ENCODE data around the gene SPAG17.

DNA sequence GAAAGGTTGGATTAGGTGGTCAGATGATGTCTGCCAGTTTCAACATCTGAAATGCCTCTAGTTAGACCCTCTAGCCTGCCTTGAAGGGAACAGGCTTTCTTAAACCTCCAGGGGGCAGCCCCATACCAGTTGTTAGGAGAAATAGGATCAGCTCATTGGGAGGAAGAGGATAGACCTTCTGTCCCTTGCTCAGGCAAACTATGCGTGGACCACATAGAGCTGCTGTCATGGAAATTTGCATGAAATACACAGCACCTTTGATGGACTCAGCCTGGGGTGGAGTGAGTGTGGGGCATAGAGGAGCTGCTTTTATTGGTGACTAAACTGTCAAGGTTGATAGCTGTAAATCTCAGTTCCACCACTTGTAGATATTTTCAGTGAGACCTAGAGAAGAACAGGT lies 38.4 kb upstream of the SPAG17 start:
- TF ChIP-seq, protein P1, sequence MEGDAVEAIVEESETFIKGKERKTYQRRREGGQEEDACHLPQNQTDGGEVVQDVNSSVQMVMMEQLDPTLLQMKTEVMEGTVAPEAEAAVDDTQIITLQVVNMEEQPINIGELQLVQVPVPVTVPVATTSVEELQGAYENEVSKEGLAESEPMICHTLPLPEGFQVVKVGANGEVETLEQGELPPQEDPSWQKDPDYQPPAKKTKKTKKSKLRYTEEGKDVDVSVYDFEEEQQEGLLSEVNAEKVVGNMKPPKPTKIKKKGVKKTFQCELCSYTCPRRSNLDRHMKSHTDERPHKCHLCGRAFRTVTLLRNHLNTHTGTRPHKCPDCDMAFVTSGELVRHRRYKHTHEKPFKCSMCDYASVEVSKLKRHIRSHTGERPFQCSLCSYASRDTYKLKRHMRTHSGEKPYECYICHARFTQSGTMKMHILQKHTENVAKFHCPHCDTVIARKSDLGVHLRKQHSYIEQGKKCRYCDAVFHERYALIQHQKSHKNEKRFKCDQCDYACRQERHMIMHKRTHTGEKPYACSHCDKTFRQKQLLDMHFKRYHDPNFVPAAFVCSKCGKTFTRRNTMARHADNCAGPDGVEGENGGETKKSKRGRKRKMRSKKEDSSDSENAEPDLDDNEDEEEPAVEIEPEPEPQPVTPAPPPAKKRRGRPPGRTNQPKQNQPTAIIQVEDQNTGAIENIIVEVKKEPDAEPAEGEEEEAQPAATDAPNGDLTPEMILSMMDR (conservative IDR thresholded peaks at IDR 0.05; ENCODE audit: low read length) = peak; percentile 56
- no peak for TF ChIP-seq EZH2phosphoT487 (IDR thresholded peaks at IDR 0.05; ENCODE audit: borderline replicate concordance, low read depth, low read length)

Data from OCI-LY7 (cell line).